HEK293 (cell line): ENCODE data around the gene SLC9A5.
A peak's percentile ranks its signal among the peaks of the same experiment; 100 is the strongest.

Experiments used
- AEBP2 ChIP-seq: fragments of 450-650 bp; formaldehyde crosslinking; IDR thresholded peaks from 2 replicates; pipeline ENCODE4 v1.5.1; 2016; ENCODE audit warnings: missing biosample characterization, missing genetic modification characterization, borderline replicate concordance
- GLI2 ChIP-seq: fragments of 450-650 bp; formaldehyde crosslinking; IDR thresholded peaks from 2 replicates; pipeline ENCODE4; 2017; ENCODE audit warnings: missing biosample characterization, missing genetic modification characterization, low read depth, borderline replicate concordance
- GLIS1 ChIP-seq: fragments of 450-650 bp; formaldehyde crosslinking; IDR thresholded peaks from 2 replicates; pipeline ENCODE4 v1.5.1; 2016; ENCODE audit warnings: missing biosample characterization, missing genetic modification characterization
- HIC1 ChIP-seq: fragments of 450-650 bp; formaldehyde crosslinking; IDR thresholded peaks from 2 replicates; pipeline ENCODE4 v1.5.1; 2016; ENCODE audit warnings: missing biosample characterization, missing genetic modification characterization
- KLF10 ChIP-seq: fragments of 450-650 bp; IDR thresholded peaks from 2 replicates; pipeline ENCODE4 v1.5.1; 2018; ENCODE audit warnings: missing biosample characterization, mild to moderate bottlenecking, missing genetic modification characterization
- KLF16 ChIP-seq: fragments of 450-650 bp; formaldehyde crosslinking; IDR thresholded peaks from 2 replicates; pipeline ENCODE4 v1.5.1; 2017; ENCODE audit warnings: missing biosample characterization, missing genetic modification characterization
- MEIS1 ChIP-seq: sonication (generic); formaldehyde crosslinking; IDR thresholded peaks from 2 replicates; pipeline ENCODE4 v1.8.1; 2022; ENCODE audit warnings: missing genetic modification reagents, mild to moderate bottlenecking, borderline replicate concordance
- MYNN ChIP-seq: fragments of 450-650 bp; formaldehyde crosslinking; IDR thresholded peaks from 2 replicates; pipeline ENCODE4 v1.5.1; 2016; ENCODE audit warnings: missing biosample characterization, missing genetic modification characterization, borderline replicate concordance
- ZBTB6 ChIP-seq: fragments of 450-650 bp; formaldehyde crosslinking; IDR thresholded peaks from 2 replicates; pipeline ENCODE4 v1.5.1; 2017; ENCODE audit warnings: missing biosample characterization, missing genetic modification characterization
- ZBTB7A ChIP-seq: fragments of 450-650 bp; formaldehyde crosslinking; IDR thresholded peaks from 2 replicates; pipeline ENCODE4 v1.5.1; 2016; ENCODE audit warnings: low read depth, missing biosample characterization, missing genetic modification characterization
- ZEB2 ChIP-seq: fragments of 450-650 bp; formaldehyde crosslinking; IDR thresholded peaks from 2 replicates; pipeline ENCODE4 v1.5.1; 2016; ENCODE audit warnings: missing biosample characterization, missing genetic modification characterization
- ZFHX2 ChIP-seq: fragments of 450-650 bp; formaldehyde crosslinking; conservative IDR thresholded peaks from 2 replicates; pipeline ENCODE4 v1.5.1; 2016; ENCODE audit warnings: missing biosample characterization, missing genetic modification characterization
- ZFP41 ChIP-seq: fragments of 450-650 bp; formaldehyde crosslinking; IDR thresholded peaks from 2 replicates; pipeline ENCODE4 v1.5.1; 2016; ENCODE audit warnings: missing biosample characterization, missing genetic modification characterization, borderline replicate concordance
- ZNF146 ChIP-seq: fragments of 450-650 bp; formaldehyde crosslinking; IDR thresholded peaks from 2 replicates; pipeline ENCODE4 v1.5.1; 2016; ENCODE audit warnings: missing biosample characterization, missing genetic modification characterization
- ZNF155 ChIP-seq: fragments of 450-650 bp; formaldehyde crosslinking; IDR thresholded peaks from 2 replicates; pipeline ENCODE4 v1.5.1; 2016; ENCODE audit warnings: missing biosample characterization, missing genetic modification characterization
- ZNF16 ChIP-seq: fragments of 450-650 bp; formaldehyde crosslinking; IDR thresholded peaks from 2 replicates; pipeline ENCODE4 v1.5.1; 2016; ENCODE audit warnings: low read depth, missing biosample characterization, missing genetic modification characterization
- ZNF18 ChIP-seq: fragments of 450-650 bp; formaldehyde crosslinking; IDR thresholded peaks from 2 replicates; pipeline ENCODE4 v1.5.1; 2016; ENCODE audit warnings: missing biosample characterization, missing genetic modification characterization
- ZNF214 ChIP-seq: fragments of 450-650 bp; formaldehyde crosslinking; IDR thresholded peaks from 2 replicates; pipeline ENCODE4 v1.5.1; 2017; ENCODE audit warnings: missing biosample characterization, mild to moderate bottlenecking, missing genetic modification characterization, borderline replicate concordance
- ZNF239 ChIP-seq: fragments of 450-650 bp; formaldehyde crosslinking; IDR thresholded peaks from 2 replicates; pipeline ENCODE4 v1.5.1; 2016; ENCODE audit warnings: missing biosample characterization, missing genetic modification characterization
- ZNF292 ChIP-seq: fragments of 450-650 bp; formaldehyde crosslinking; IDR thresholded peaks from 2 replicates; pipeline ENCODE4 v1.5.1; 2016; ENCODE audit warnings: low read depth, missing biosample characterization, missing genetic modification characterization, borderline replicate concordance
- ZNF335 ChIP-seq: fragments of 450-650 bp; formaldehyde crosslinking; conservative IDR thresholded peaks from 2 replicates; pipeline ENCODE4 v1.5.1; 2016; ENCODE audit warnings: missing biosample characterization, missing genetic modification characterization
- ZNF37A ChIP-seq: fragments of 450-650 bp; IDR thresholded peaks from 2 replicates; pipeline ENCODE4 v1.5.1; 2018; ENCODE audit warnings: missing biosample characterization, missing genetic modification characterization
- ZNF391 ChIP-seq: fragments of 450-650 bp; formaldehyde crosslinking; IDR thresholded peaks from 2 replicates; pipeline ENCODE4 v1.5.1; 2016; ENCODE audit warnings: low read depth, missing biosample characterization, missing genetic modification characterization, borderline replicate concordance
- ZNF426 ChIP-seq: fragments of 450-650 bp; formaldehyde crosslinking; IDR thresholded peaks from 2 replicates; pipeline ENCODE4 v1.5.1; 2017; ENCODE audit warnings: missing biosample characterization, missing genetic modification characterization, mild to moderate bottlenecking, inconsistent platforms, moderate library complexity
- ZNF544 ChIP-seq: fragments of 450-650 bp; formaldehyde crosslinking; IDR thresholded peaks from 2 replicates; pipeline ENCODE4 v1.5.0; 2017; ENCODE audit warnings: missing biosample characterization, missing genetic modification characterization
- ZNF580 ChIP-seq: fragments of 450-650 bp; formaldehyde crosslinking; IDR thresholded peaks from 2 replicates; pipeline ENCODE4 v1.5.1; 2016; ENCODE audit warnings: missing biosample characterization, missing genetic modification characterization
- ZNF624 ChIP-seq: fragments of 450-650 bp; formaldehyde crosslinking; IDR thresholded peaks from 2 replicates; pipeline ENCODE4 v1.5.1; 2017; ENCODE audit warnings: missing biosample characterization, missing genetic modification characterization
- ZNF639 ChIP-seq: fragments of 450-650 bp; formaldehyde crosslinking; IDR thresholded peaks from 2 replicates; pipeline ENCODE4 v1.5.1; 2016; ENCODE audit warnings: missing biosample characterization, missing genetic modification characterization
- ZNF701 ChIP-seq: fragments of 450-650 bp; formaldehyde crosslinking; IDR thresholded peaks from 2 replicates; pipeline ENCODE4 v1.5.1; 2016; ENCODE audit warnings: missing biosample characterization, missing genetic modification characterization
- ZNF768 ChIP-seq: fragments of 450-650 bp; formaldehyde crosslinking; IDR thresholded peaks from 2 replicates; pipeline ENCODE4 v1.5.1; 2018; ENCODE audit warnings: missing biosample characterization, mild to moderate bottlenecking, missing genetic modification characterization
- ZNF777 ChIP-seq: fragments of 450-650 bp; formaldehyde crosslinking; IDR thresholded peaks from 2 replicates; pipeline ENCODE4 v1.5.1; 2017; ENCODE audit warnings: missing biosample characterization, missing genetic modification characterization, borderline replicate concordance
- ZSCAN30 ChIP-seq: fragments of 450-650 bp; IDR thresholded peaks from 2 replicates; pipeline ENCODE4 v1.5.1; 2018; ENCODE audit warnings: missing biosample characterization, mild to moderate bottlenecking, missing genetic modification characterization, moderate library complexity

Gene SLC9A5

GRCh38 chr16:67247192-67248072, 1.3 kb upstream of the SLC9A5 start, which contains the start of gene FHOD1 (continued):
- TF ChIP-seq ZNF239 (tag by site-specific recombination): no peak
- no peak for TF ChIP-seq ZNF16 (tag by site-specific recombination)
- no peak for TF ChIP-seq ZNF580 (tag by site-specific recombination)
- TF ChIP-seq ZNF155 (tag by site-specific recombination): no peak
- TF ChIP-seq GLI2 (tag by site-specific recombination): no peak
- no peak for TF ChIP-seq ZNF544 (tag by site-specific recombination)
- TF ChIP-seq MYNN (tag by site-specific recombination): no peak
- TF ChIP-seq ZNF18 (tag by site-specific recombination): no peak
- TF ChIP-seq GLIS1 (tag by site-specific recombination): peak; percentile 78
- no peak for TF ChIP-seq ZNF777 (tag by site-specific recombination)
- TF ChIP-seq ZNF768 (tag by site-specific recombination): no peak
- TF ChIP-seq ZNF214 (tag by site-specific recombination): no peak
- TF ChIP-seq ZNF146: no peak
- TF ChIP-seq ZNF335 (tag by site-specific recombination): no peak
- no peak for TF ChIP-seq ZNF426 (tag by site-specific recombination)
- no peak for TF ChIP-seq ZNF292 (tag by site-specific recombination)
- TF ChIP-seq ZNF37A (tag by site-specific recombination): no peak
- 0 out of 2 replicates have a peak, but pooled peaks have one; percentile 45 for TF ChIP-seq ZNF391 (tag by site-specific recombination)
- peak; percentile 33 for TF ChIP-seq ZSCAN30 (tag by site-specific recombination)
- TF ChIP-seq ZBTB7A: peak; percentile 71; the same call in 1 of the 2 replicates
- peak; percentile 92 for TF ChIP-seq ZEB2 (tag by site-specific recombination)
- no peak for TF ChIP-seq ZBTB6 (tag by site-specific recombination)
- no peak for TF ChIP-seq ZNF639 (tag by site-specific recombination)
- TF ChIP-seq HIC1 (tag by site-specific recombination): peak; percentile 68; the same call in 1 of the 2 replicates
- TF ChIP-seq AEBP2 (tag by site-specific recombination): no peak
- TF ChIP-seq KLF10 (tag by site-specific recombination): peak; percentile 97
- TF ChIP-seq ZFP41 (tag by site-specific recombination): no peak
- TF ChIP-seq ZNF701: no peak
- no peak; the same call in 1 of the 2 replicates for TF ChIP-seq KLF16
- TF ChIP-seq ZFHX2: no peak
- TF ChIP-seq ZNF624 (tag by site-specific recombination): no peak
- TF ChIP-seq MEIS1: no peak
